SU-DHL-6 (cell line): ENCODE data around the gene C10orf88.

Experiments
- CTCF ChIP-seq: fragments of 200-600 bp; sonication (generic); IDR thresholded peaks from one replicate; pipeline ENCODE4 v1.5.1; 2017; ENCODE audit warnings: antibody characterized with exemption, mild to moderate bottlenecking, low read length, moderate library complexity; ENCODE audit not compliant: insufficient read depth, poor library complexity, severe bottlenecking
- EZH2phosphoT487 ChIP-seq: fragments of 200-600 bp; sonication (generic), shearing (Covaris generic); conservative IDR thresholded peaks from 2 replicates; pipeline ENCODE4 v1.6.1; 2018; ENCODE audit warnings: mild to moderate bottlenecking, antibody characterized with exemption, low read length, moderate library complexity, mixed read lengths

GRCh38 chr10:122966879-122967278 lies 12.9 kb upstream of the C10orf88 start:
- TF ChIP-seq CTCF (no peak), EZH2phosphoT487 (no peak)
